GM18861 (cell line): Measurements from ENCODE around the gene FOXP1.
A peak's percentile ranks its signal among the peaks of the same experiment; 100 is the strongest.

ENCODE experiments used
- ATAC-seq: cut with Tn5 transposase; IDR thresholded peaks from one replicate; pipeline ENCODE4 v1.9.1; 2021; ENCODE audit not compliant: unreplicated experiment

FOXP1 gene

DNA sequence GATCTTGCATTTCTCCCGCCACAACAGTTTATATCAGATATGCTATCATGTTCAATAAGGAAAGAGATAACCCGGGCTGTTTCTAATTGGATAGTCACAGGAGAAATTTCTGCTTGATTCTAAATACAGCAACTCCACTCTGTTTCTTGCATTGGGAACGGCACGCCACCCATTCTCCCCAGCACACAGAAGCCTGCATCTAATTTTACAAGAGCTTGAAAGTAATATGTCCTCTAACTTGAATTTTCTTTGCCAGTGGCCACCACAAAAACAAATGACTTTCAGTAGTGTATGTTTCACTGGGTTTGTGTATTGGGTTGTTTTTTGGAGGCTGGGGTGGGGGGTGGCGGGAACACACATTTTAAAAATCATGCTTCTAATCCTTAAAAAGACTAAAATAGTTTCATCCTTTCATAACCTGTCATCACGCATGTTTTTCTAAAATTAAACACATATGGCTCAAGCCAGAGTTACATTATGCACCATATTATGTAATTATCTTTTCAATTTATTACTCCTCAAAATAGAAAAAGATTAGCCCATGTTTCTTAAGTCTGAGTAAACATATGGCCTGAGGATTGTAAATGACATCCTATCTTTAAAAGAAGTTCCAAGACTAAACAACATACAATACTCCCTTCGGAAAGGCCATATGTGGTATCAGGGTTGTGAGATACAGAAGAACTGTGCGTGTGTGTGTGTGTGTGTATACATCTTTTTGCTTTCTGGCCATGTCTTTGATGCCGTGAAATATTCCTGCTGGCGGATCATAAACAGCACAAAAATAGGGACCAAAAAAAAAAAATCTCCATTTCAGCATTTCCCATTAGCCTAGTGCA, 176.3 kb downstream of the FOXP1 start:
- ATAC-seq = no peak

DNA sequence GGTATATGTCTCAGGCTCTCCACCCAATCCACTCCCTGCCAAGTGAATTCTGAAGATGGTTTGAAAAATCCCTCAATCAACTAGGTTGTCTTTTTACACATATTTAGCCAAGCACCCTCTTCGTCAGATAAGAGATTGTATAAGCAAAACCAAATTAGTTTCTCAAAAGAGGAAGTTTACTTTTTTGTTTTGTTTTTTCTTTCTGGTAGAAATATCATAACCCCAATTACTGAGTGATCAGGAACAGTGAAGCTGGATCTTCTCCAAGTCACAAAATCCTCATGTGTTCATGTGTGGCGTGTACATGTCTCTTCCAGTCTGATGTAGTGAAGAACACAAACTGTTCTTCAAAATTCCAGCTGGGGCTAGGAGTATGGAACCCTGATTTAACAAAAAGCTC, 180.6 kb downstream of the FOXP1 start:
- no peak for ATAC-seq

DNA sequence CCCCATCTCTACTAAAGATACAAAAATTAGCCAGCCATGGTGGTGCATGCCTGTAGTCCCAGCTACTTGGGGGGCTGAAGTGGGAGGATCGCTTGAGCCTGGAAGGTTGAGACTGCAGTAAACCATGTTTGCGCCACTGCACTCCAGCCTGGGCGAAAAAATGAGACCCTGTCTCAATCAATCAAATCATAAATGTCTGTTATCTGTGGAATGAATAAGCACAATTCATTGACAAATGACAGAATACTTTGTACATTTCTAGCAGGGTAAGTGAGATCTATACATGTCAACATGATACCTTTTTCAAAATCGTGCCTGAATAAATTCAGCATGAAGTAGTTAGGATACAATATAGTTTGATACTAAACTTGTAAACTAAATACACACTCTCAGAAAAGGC, 181.2 kb downstream of the FOXP1 start:
- ATAC-seq = no peak

DNA sequence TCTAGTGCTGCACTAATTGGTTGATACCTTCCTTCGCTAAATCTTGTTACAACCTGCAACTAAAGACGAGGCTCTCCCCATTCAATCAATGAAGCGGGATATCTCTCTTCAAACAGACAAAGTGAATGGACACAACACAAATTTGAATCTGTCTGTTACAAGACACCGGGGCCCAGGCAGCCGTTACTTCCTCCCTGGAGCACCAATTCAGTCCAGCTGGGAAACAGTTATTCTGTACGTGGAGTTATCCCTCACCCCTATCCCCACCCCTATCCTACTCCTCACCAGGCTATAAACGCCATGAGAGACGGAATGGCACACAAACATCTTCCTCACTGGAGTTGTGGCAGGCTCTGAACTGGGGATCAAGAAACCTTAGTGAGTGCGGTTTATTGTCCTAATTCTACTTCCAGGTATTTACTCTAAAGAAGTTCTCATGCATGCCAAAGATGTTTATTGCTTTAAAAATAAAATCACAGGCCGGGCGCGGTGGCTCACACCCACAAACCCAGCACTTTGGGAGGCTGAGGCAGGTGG, 181.8 kb downstream of the FOXP1 start:
- ATAC-seq = no peak

DNA sequence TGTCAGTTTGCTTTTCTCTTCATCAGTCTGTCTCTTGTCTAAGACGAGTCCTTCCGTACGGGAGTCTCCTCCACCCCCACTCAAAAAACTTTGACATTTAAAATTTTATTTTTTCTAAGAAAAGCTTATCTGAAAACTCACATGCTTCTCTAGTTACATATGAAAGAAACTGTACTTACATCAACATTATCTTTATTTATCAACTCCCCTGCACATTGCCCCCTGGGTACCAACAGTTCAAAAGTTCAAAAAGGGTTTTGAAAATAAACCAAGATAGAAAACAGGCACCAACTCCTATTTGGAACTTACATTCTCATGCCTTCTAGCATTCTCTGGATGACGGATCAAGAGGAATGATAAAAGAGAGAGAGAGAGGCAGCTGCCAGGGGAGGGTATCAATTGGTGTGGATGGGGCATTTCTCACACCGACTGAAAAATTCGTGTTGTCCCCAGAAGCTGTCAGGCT, 182.5 kb downstream of the FOXP1 start:
- ATAC-seq = no peak

DNA sequence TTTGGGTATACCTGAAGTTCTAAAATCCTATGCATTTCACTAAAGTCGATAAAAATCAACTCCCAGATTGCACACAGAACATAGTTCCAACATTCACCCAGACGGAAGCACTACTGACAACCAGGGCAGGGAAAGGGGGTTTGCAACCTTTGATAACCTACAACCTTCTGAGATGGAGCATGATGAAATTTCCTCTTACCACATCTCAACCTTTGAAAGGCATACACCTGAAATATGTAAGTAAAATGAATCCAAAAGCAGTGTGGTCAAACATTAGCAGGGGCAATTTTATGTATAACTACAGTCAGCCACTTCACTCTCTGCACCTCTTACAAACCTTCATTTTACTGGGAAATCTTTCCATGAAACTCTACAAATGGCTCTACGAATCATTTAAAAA, 184.1 kb downstream of the FOXP1 start:
- ATAC-seq = no peak

DNA sequence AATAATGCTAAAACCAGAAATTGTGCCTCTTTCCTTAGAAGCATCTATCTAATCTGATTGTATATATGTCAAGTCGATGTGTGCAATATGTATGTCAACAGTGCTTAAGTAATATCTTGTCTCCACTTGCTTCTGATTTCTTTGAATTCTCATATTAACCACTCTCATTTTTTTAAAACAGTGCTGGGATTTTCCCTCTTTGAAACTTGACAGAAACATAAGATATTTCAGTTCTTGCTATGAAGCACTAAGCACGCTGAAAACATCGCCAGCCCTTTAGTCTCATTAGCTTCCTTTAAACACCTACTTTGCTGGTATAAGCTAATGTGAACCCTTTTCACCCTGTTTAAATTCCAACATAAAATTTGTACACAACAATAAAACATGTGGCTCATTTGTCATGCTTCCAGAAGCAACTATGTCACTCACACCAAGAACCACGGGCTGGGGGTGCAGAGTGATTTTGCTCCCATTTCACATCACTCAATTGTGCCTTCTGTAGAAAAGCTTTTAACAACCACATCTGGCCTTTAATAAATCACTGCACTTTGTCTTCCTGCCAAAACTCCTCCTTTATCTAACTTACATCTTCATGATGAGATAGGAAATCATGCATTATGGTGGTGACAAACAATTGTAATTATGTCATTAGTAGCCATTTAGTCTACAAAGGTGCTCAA, 185.2 kb downstream of the FOXP1 start:
- ATAC-seq = no peak

DNA sequence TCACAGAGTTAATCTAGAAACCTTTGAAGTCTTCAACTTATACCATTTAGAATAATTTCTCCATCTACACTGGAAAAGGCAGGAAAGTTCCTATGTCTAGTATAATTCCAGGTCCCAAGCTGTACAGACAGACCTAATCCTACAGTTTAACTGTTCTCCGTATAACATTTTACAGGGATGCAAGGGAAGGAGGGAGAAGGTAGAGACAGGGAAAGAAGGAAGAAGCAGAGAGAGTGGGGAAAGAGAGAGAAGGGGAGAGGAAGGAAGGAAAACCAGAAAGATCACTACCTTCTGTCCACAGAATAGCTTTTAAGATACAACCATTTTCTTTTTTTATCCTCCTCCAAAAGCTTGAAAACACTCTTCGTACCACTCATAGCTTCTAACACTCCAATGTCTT, 185.8 kb downstream of the FOXP1 start:
- no peak for ATAC-seq

DNA sequence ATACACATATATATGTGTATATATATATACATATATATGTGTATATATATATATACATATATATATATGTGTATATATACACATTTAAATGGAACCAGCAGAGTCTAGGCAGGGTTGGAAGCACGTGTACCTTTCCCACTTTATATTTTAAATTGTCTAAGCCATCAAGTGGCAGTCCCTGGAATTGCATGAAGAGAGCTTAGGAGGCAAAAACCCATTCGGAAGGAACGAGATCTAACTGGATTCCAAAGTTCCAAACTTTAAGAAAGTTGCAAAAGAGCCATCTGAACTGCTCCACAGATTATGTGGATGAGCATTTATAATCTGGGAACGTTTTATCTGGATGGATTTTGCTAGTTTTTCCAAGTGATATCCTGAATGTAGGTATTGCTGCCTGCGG, 186.5 kb downstream of the FOXP1 start:
- no peak for ATAC-seq

DNA sequence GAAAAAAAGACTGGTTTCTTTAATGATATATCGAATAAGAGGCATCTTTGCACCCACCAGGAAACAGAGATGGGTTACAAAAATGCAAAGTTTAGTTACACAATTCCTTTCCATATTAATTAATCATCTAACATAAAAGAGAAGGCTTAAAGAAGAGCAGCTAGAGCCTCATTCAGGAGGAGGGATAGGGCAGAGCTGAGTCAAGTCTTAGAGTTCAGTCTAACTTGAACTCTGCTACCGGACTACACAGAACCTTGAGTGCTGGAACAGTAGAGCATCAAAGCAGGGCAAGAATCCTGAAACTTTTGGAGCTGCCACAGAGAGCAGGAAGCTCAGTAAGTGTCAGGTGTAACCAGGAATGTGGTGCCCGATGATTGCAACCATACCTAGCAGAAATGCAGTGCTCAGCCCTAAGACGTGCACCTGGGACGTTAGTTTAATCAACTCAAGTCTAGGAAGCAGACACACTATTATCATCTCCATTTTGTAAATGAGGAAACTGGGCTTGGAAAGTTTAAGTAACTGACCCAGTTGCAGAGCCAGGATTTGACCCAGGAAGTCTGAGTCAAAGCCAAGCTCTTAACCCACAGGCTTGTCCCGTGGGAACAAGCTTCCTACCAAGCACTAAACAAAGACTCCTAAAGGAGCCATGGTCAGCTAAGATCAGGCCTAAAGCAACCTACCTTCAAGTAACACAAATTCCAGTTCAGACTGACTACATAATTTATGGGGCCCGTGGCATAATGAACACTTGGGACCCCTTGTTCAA, 187.4 kb downstream of the FOXP1 start:
- no peak for ATAC-seq

DNA sequence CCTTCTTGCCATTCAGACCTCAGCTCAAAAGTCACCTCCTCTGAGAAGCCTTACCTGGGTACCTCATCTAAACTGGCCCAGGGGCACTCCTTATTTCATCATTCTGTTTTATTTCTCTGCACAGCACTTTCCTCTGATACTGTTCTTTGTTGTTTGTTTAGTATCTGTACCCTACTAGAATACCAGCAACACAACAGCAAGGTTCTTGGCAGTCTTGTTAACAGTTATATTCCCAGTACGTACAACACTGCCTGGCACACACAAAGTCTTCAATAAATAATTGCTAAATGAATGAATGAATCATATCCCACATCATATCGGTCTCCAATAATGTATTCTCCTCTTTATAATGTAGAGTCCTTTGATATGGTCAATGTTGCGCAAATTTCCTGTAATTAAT, 188.1 kb downstream of the FOXP1 start:
- no peak for ATAC-seq

DNA sequence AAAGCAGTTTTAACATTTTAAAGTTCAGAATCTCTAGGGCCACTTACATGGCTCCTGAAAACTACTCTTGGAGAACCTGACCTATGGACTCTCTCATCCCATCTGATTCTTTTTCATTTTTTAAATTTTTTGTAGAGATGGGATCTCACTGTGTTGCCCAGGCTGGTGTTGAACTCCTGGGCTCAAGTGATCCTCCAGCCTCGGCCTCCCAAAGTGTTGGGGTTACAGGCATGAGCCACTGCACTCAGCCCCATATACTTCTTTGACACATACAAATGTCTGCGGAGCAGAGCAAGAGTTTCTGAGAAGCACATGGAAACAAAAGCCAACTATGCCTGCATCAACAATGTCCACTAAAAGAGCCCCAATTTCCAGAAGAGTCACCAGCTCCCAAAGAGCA, 189.8 kb downstream of the FOXP1 start:
- no peak for ATAC-seq

DNA sequence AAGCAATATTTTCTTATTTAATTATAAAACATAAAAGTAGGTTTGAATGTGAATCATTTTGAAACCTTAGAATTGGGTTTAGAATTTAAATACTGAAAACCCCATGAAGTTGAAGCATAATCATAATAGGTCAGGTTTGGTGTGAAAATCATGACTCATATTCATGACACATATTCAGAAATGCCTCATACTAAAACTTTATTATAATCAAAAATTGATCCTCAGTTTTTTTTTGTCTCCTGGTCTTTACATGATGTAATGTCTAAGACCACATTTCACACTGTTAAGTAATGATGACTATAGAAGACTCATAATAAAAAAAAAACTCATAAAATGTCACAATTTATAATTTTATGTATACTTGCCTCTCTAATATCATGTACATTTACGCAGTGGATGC, 190.4 kb downstream of the FOXP1 start:
- ATAC-seq = peak; percentile 38

DNA sequence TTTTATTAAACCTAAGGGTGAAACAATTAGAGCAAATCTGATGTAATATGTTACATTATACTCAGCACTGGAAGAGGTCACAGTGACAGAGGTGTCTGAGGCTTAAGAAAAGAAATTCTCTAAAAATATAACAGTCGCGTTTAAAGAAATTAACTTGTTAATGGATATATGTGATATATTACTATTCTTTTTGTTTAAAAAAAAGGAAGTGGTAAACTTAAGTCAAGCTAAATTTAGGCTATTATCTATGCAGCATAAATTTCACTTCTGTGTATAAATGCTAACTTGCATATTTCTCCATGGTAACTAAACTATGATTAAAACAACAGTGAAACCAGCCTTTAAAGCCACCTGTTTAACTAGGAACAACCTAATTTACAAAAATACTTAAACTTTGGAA, 191.3 kb downstream of the FOXP1 start:
- peak; percentile 71 for ATAC-seq

DNA sequence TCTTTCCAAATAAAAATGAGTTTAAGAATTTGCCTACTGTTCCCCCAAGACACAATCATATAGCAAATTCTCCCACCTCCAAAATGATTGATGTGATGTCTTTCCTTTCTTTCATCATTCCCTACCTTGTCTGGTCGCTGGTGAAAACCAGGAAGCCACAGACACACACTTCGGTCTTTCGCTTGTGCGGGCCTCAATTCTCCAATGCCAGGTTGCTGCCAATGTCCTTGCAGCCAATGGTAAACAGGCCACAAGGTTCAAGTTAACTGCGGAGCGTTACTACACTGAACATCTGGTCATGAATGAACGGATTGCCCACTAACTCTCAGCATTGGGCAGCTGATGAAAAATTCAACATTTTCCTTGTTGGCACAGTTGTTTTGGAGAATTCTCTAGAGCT, 192.2 kb downstream of the FOXP1 start:
- no peak for ATAC-seq

DNA sequence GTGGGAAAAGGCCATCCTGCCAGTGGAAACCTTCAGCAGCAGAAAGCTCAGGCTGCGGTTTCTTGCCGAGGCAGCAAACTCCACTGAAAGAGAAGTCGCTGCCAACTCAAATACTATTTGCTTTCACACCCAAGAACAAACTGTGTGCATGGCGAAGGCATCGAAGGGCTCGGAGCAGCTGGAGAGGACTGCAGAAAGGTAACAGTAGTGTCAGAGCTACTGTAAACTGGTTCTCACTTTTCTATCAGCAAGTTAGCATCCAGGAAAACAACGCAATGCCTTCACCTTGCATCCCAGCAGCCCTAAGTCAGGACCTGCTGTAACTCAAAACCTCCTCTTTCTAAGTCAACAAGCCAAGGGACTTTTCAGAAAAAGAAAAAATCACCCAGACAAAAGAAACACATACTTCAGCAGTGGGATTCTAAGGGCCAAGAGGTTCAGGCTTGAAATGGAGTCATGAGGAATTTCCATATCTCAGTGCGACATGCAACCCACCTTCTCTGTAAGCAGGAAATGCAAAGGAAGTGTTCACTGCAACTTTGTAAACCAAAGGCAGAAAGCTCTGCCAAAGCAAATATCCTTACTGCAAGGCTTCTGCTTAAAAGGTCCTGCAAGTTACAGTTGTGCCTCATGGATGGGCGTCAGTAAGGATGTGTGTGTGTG, 193.5 kb downstream of the FOXP1 start:
- ATAC-seq = no peak

DNA sequence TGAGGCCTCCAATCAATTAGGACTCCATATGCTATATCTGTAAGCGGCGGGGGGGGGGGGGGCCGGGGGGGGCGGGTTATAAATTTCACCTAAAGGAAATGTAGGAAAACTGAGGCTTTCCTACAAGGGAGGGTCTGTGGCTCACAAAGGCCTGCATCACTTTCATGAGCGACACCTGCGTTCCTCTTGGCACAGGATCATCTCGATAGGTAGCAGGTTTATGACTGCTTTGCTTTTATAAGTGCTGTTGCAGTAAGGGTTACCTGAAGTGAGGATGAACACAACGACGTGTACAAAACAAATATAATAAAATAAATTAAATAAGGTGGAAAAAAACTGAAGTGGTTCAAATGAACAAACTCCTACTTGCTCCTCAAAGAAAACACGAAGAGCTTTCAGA, 194.3 kb downstream of the FOXP1 start:
- ATAC-seq = no peak

DNA sequence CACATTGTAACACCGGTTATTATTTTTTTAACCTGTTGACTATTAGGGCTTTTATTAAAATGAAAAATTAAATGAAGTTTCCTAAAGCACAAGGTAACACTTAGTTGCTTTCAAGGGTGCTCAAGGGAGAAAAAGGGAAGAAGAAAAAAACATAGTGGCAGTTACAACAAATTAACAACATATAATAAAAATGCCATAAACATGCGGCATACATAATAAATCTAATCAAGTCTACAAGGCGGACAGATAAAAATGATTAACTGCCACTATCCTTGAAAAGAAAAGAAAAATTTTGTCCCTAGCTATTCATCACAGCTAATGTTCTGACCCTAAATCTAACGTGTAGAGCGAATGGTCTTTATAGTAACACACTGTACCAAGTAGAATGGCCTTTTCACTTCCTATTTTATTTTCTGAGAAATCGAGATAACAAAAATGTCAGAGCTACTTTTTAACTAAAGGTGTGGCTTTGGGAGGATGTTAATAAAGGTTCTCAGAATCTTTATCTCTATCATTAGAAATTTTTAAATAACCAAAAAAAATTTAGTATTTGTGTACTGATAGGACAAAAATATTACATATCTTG, 194.9 kb downstream of the FOXP1 start:
- no peak for ATAC-seq

DNA sequence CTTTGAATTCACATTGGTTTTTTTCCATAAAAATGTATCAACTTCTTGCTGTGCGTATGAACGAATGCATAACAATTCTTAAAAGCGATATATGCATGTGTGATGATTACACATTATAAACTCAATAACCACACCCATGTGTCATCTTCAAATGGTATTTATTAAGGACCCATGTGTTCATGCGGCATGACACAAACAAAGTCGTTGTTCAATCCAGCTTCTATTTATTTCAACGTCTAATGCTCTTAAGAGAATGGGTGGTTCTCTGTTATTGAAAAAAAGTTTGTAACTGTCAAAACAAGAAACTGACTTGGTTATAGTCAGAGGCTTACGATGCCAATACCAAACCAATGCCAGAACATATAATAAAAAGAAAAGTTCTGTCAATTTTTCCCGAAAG, 195.9 kb downstream of the FOXP1 start:
- ATAC-seq = no peak

DNA sequence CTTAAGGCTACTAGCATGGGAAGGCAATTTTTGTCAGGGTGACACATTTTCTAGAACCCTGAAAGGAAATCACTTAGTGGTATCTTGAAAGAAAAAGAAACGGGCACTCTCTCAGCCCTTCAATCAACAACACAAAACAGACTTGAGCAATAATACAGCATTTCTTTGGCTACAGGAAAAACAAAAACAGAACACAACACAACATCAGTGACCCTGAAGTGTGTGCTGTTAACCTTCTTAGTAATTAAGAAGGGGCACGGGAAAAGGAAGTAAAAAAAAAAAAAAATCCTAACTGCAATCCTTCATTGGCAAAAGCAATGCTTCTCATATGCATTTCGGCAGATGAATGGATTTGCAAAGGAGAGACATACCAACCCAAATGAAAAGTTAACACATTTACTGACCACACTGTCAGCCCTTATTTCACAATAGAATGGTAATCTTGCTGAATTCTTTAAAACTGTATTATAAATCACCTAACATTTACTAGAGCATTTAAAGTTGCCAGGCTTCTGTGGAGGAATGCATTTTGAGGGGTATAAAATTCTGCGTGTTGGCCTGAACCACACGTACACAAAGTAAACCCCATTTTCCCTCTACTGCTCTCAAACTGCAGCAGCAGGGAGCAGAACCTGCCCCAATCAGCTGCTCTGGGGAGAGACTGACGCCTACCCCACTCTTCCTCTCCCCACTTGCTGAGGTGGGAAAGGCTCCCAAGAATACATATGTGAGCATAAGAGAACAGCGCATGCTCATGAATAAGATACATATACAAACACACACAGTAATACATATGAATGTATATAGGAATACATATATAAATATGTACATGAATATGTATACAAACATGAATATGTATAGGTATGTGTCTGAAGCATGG, 198.5 kb downstream of the FOXP1 start:
- no peak for ATAC-seq
